ENCODE measurements around the gene MTCL1. TPM values are rescaled to one million over a fixed set of nuclear protein-coding genes. Genes with fewer than 3 reads are reported as not detected.

Gene MTCL1
- total RNA-seq, 1 experiment from 2014 or later: 22.7 TPM

- TF ChIP-seq ZBTB33 (IDR thresholded peaks at IDR 0.05; ENCODE audit: extremely low read depth, insufficient replicate concordance, low read length) (no peak), CTCF (IDR thresholded peaks at IDR 0.05 in 2 of 3, conservative IDR thresholded peaks at IDR 0.05 in 1 of 3; ENCODE audit: borderline replicate concordance in 1 of 3, insufficient read depth in 1 of 3, low read depth in 2 of 3, low read length in 2 of 3) (no peak), JUND (IDR thresholded peaks at IDR 0.05) (no peak), ZNF274 (IDR thresholded peaks at IDR 0.05; ENCODE audit: low read depth, low read length) (no peak)
These were observed 142.5 kb downstream of the MTCL1 start (continued) for GRCh38 chr18:8847900-8848299.

- no peak overlapping the region for H3K27ac ChIP-seq (ENCODE audit: low read depth, low read length)
- POLR2A ChIA-PET: no interaction called here
- BruUV-seq (replicated peaks): no TSS peak
These were observed 143.2 kb downstream of the MTCL1 start for GRCh38 chr18:8848541-8848940.

More at GRCh38 chr18:8848541-8848940, 143.2 kb downstream of the MTCL1 start:
- no peaks in the 10 kb centered on the region for H3K4me1 ChIP-seq (ENCODE audit: control insufficient read depth in 1 of 2, insufficient read depth in 2 of 2, low read length in 2 of 2)
- no peak for ATAC-seq
- H3K79me2 ChIP-seq (ENCODE audit: insufficient read depth, low read length): no peaks in the 10 kb centered on the region
- no peak overlapping the region for H3K4me2 ChIP-seq (ENCODE audit: low read length)
- intact Hi-C loops (cut with micrococcal nuclease): no loop called here
- TF ChIP-seq MAX (IDR thresholded peaks at IDR 0.05) (no peak), EZH2phosphoT487 (IDR thresholded peaks at IDR 0.05; ENCODE audit: borderline replicate concordance) (no peak), TCF7L2 (IDR thresholded peaks at IDR 0.05; ENCODE audit: borderline replicate concordance, extremely low read depth, insufficient read depth, insufficient read length) (no peak), EZH2 (IDR thresholded peaks at IDR 0.05) (no peak)
- H3K4me3 ChIP-seq (replicated peaks in 1 of 2; ENCODE audit: low read depth in 1 of 2, low read length in 2 of 2): no peak overlapping the region
- H3K27me3 ChIP-seq (ENCODE audit: insufficient read depth, low read length): no peaks in the 10 kb centered on the region
- ChIA-PET CTCF (no interaction called here), RAD21 (ENCODE audit: low non-redundant PET in 1 of 2, low total read pairs in 2 of 2, uncharacterized antibody in 2 of 2, unreplicated experiment in 2 of 2) (no interaction called here)
- no peak overlapping the region for H3K9ac ChIP-seq (ENCODE audit: low read length)
- H3K9me3 ChIP-seq (ENCODE audit: control insufficient read depth in 1 of 2, insufficient read depth in 1 of 2, low read depth in 1 of 2, low read length in 2 of 2): no peaks in the 10 kb centered on the region
- H3K36me3 ChIP-seq (ENCODE audit: control insufficient read depth in 1 of 2, insufficient read depth in 2 of 2, low read length in 2 of 2): no peaks in the 10 kb centered on the region
- H4K20me1 ChIP-seq (ENCODE audit: insufficient read depth): no peaks in the 10 kb centered on the region
- H2AFZ ChIP-seq (ENCODE audit: low read depth, low read length, poor library complexity, severe bottlenecking): no peak overlapping the region
- no peak for DNase-seq (ENCODE audit: low read depth, low spot score)
- H3K9me2 ChIP-seq (ENCODE audit: insufficient read depth): no peaks in the 10 kb centered on the region

All from HCT116 (cell line).